ENCODE data around the gene TBCD.

The TBCD gene

GRCh38 chr17:82931699-82932517, 180.0 kb downstream of the TBCD start:
- no CpG with 5 or more reads among the region's 29 CpGs for WGBS (ENCODE audit: insufficient coverage, insufficient read length)
- Histone ChIP-seq H3K36me3 (ENCODE audit: control insufficient read depth, insufficient read depth, low read length) (peaks cover 30% of the 10 kb centered on the region), H3K9me3 (ENCODE audit: control insufficient read depth, insufficient read depth, low read length) (no peaks in the 10 kb centered on the region), H3K4me3 (ENCODE audit: low read length) (no peak overlapping the region), H3K4me1 (ENCODE audit: control insufficient read depth, insufficient read depth, low read length) (no peaks in the 10 kb centered on the region; the same call in 1 of the 2 replicates), H3K27me3 (ENCODE audit: control insufficient read depth, insufficient read depth, low read length) (no peaks in the 10 kb centered on the region), H3K27ac (ENCODE audit: low read length) (no peak overlapping the region)
- DNase-seq (ENCODE audit: low read depth, low spot score), result no peak

GRCh38 chr17:82932518-82933310, 180.8 kb downstream of the TBCD start:
- no peaks in the 10 kb centered on the region for H3K9me3 ChIP-seq (ENCODE audit: control insufficient read depth, insufficient read depth, low read length)
- WGBS (ENCODE audit: insufficient coverage, insufficient read length), result no CpG with 5 or more reads among the region's 28 CpGs
- DNase-seq (ENCODE audit: low read depth, low spot score), result no peak
- H3K4me3 ChIP-seq (ENCODE audit: low read length), result no peak overlapping the region
- H3K27me3 ChIP-seq (ENCODE audit: control insufficient read depth, insufficient read depth, low read length), result no peaks in the 10 kb centered on the region
- H3K27ac ChIP-seq (ENCODE audit: low read length), result no peak overlapping the region
- peaks cover 32% of the 10 kb centered on the region for H3K36me3 ChIP-seq (ENCODE audit: control insufficient read depth, insufficient read depth, low read length)
- no peaks in the 10 kb centered on the region; the same call in 1 of the 2 replicates for H3K4me1 ChIP-seq (ENCODE audit: control insufficient read depth, insufficient read depth, low read length)

GRCh38 chr17:82933911-82934310, 182.0 kb downstream of the TBCD start:
- WGBS (ENCODE audit: insufficient coverage, insufficient read length), result no CpG with 5 or more reads among the region's 15 CpGs
- Histone ChIP-seq H3K27me3 (ENCODE audit: control insufficient read depth, insufficient read depth, low read length) (no peaks in the 10 kb centered on the region), H3K4me3 (ENCODE audit: low read length) (no peak overlapping the region), H3K36me3 (ENCODE audit: control insufficient read depth, insufficient read depth, low read length) (peaks cover 34% of the 10 kb centered on the region), H3K4me1 (ENCODE audit: control insufficient read depth, insufficient read depth, low read length) (no peaks in the 10 kb centered on the region; the same call in 1 of the 2 replicates), H3K9me3 (ENCODE audit: control insufficient read depth, insufficient read depth, low read length) (no peaks in the 10 kb centered on the region), H3K27ac (ENCODE audit: low read length) (no peak overlapping the region)
- DNase-seq (ENCODE audit: low read depth, low spot score), result no peak

- H3K27me3 ChIP-seq (ENCODE audit: control insufficient read depth, insufficient read depth, low read length), result no peaks in the 10 kb centered on the region
- no peak for DNase-seq (ENCODE audit: low read depth, low spot score)
- no peaks in the 10 kb centered on the region for H3K9me3 ChIP-seq (ENCODE audit: control insufficient read depth, insufficient read depth, low read length)
- peaks cover 27% of the 10 kb centered on the region for H3K36me3 ChIP-seq (ENCODE audit: control insufficient read depth, insufficient read depth, low read length)
- H3K27ac ChIP-seq (ENCODE audit: low read length), result no peak overlapping the region
- no peak overlapping the region for H3K4me3 ChIP-seq (ENCODE audit: low read length)
- H3K4me1 ChIP-seq (ENCODE audit: control insufficient read depth, insufficient read depth, low read length), result no peaks in the 10 kb centered on the region; the same call in 1 of the 2 replicates
- WGBS (ENCODE audit: insufficient coverage, insufficient read length), result no CpG with 5 or more reads among the region's 27 CpGs
Observed at GRCh38 chr17:82935966-82936767, 184.3 kb downstream of the TBCD start.

GRCh38 chr17:82936768-82937171, 184.9 kb downstream of the TBCD start:
- no peaks in the 10 kb centered on the region for H3K9me3 ChIP-seq (ENCODE audit: control insufficient read depth, insufficient read depth, low read length)
- no peak overlapping the region for H3K27ac ChIP-seq (ENCODE audit: low read length)
- no peaks in the 10 kb centered on the region for H3K27me3 ChIP-seq (ENCODE audit: control insufficient read depth, insufficient read depth, low read length)
- no CpG with 5 or more reads among the region's 10 CpGs for WGBS (ENCODE audit: insufficient coverage, insufficient read length)
- H3K36me3 ChIP-seq (ENCODE audit: control insufficient read depth, insufficient read depth, low read length), result peaks cover 28% of the 10 kb centered on the region
- H3K4me3 ChIP-seq (ENCODE audit: low read length), result no peak overlapping the region
- no peaks in the 10 kb centered on the region; the same call in 1 of the 2 replicates for H3K4me1 ChIP-seq (ENCODE audit: control insufficient read depth, insufficient read depth, low read length)
- no peak for DNase-seq (ENCODE audit: low read depth, low spot score)

- no peak for DNase-seq (ENCODE audit: low read depth, low spot score)
- WGBS (ENCODE audit: insufficient coverage, insufficient read length), result no CpG with 5 or more reads among the region's 53 CpGs
- H3K4me1 ChIP-seq (ENCODE audit: control insufficient read depth, insufficient read depth, low read length), result no peaks in the 10 kb centered on the region; the same call in 1 of the 2 replicates
- no peaks in the 10 kb centered on the region for H3K27me3 ChIP-seq (ENCODE audit: control insufficient read depth, insufficient read depth, low read length)
- peaks cover 35% of the 10 kb centered on the region for H3K36me3 ChIP-seq (ENCODE audit: control insufficient read depth, insufficient read depth, low read length)
- H3K9me3 ChIP-seq (ENCODE audit: control insufficient read depth, insufficient read depth, low read length), result no peaks in the 10 kb centered on the region
- no peak overlapping the region for H3K27ac ChIP-seq (ENCODE audit: low read length)
- no peak overlapping the region for H3K4me3 ChIP-seq (ENCODE audit: low read length)
Observed at GRCh38 chr17:82937411-82938371, 185.8 kb downstream of the TBCD start.

GRCh38 chr17:82938486-82938872, 186.6 kb downstream of the TBCD start:
- no peaks in the 10 kb centered on the region; the same call in 1 of the 2 replicates for H3K4me1 ChIP-seq (ENCODE audit: control insufficient read depth, insufficient read depth, low read length)
- WGBS (ENCODE audit: insufficient coverage, insufficient read length), result no CpG with 5 or more reads among the region's 8 CpGs
- no peaks in the 10 kb centered on the region for H3K9me3 ChIP-seq (ENCODE audit: control insufficient read depth, insufficient read depth, low read length)
- H3K27me3 ChIP-seq (ENCODE audit: control insufficient read depth, insufficient read depth, low read length), result no peaks in the 10 kb centered on the region
- H3K4me3 ChIP-seq (ENCODE audit: low read length), result no peak overlapping the region
- no peak overlapping the region for H3K27ac ChIP-seq (ENCODE audit: low read length)
- DNase-seq (ENCODE audit: low read depth, low spot score), result no peak
- H3K36me3 ChIP-seq (ENCODE audit: control insufficient read depth, insufficient read depth, low read length), result peaks cover 40% of the 10 kb centered on the region

GRCh38 chr17:82938873-82939620, 187.2 kb downstream of the TBCD start:
- peaks cover under 1% of the 10 kb centered on the region; the same call in 1 of the 2 replicates for H3K9me3 ChIP-seq (ENCODE audit: control insufficient read depth, insufficient read depth, low read length)
- DNase-seq (ENCODE audit: low read depth, low spot score), result no peak
- no peaks in the 10 kb centered on the region; the same call in 1 of the 2 replicates for H3K4me1 ChIP-seq (ENCODE audit: control insufficient read depth, insufficient read depth, low read length)
- no peak overlapping the region for H3K27ac ChIP-seq (ENCODE audit: low read length)
- no peaks in the 10 kb centered on the region for H3K27me3 ChIP-seq (ENCODE audit: control insufficient read depth, insufficient read depth, low read length)
- no peak overlapping the region; the same call in 1 of the 2 replicates for H3K4me3 ChIP-seq (ENCODE audit: low read length)
- peaks cover 44% of the 10 kb centered on the region for H3K36me3 ChIP-seq (ENCODE audit: control insufficient read depth, insufficient read depth, low read length)
- WGBS (ENCODE audit: insufficient coverage, insufficient read length), result no CpG with 5 or more reads among the region's 26 CpGs

- Histone ChIP-seq H3K4me3 (ENCODE audit: low read length) (no peak overlapping the region), H3K9me3 (ENCODE audit: control insufficient read depth, insufficient read depth, low read length) (peaks cover 2% of the 10 kb centered on the region; the same call in 1 of the 2 replicates), H3K36me3 (ENCODE audit: control insufficient read depth, insufficient read depth, low read length) (peaks cover 44% of the 10 kb centered on the region), H3K27me3 (ENCODE audit: control insufficient read depth, insufficient read depth, low read length) (no peaks in the 10 kb centered on the region), H3K27ac (ENCODE audit: low read length) (no peak overlapping the region), H3K4me1 (ENCODE audit: control insufficient read depth, insufficient read depth, low read length) (no peaks in the 10 kb centered on the region; the same call in 1 of the 2 replicates)
- WGBS (ENCODE audit: insufficient coverage, insufficient read length), result no CpG with 5 or more reads among the region's 10 CpGs
- DNase-seq (ENCODE audit: low read depth, low spot score), result no peak
Observed at GRCh38 chr17:82939621-82940135, 187.8 kb downstream of the TBCD start.

Data from iPS DF 6.9 (cell line).